Gastrocnemius medialis (tissue), 4 donors: Measurements from ENCODE around the gene UTS2B.

Experiments
- POLR2A ChIP-seq, 2 donors: fragments of 450-650 bp; IDR thresholded peaks; one replicate each; pipeline ENCODE4 v1.6.1; 2017; ENCODE audit warnings: antibody characterized with exemption in 2 of 2, mild to moderate bottlenecking in 2 of 2, moderate library complexity in 2 of 2
- TF ChIP-seq, protein P1 (sequence below), 5 experiments: fragments of 450-650 bp in 3 of 5; fragments of 200-600 bp in 2 of 5; sonication (generic) in 2 of 5; IDR thresholded peaks in 4 of 5; conservative IDR thresholded peaks in 1 of 5; 1 replicate in 4 of 5; 2 replicates in 1 of 5; pipeline ENCODE4 v1.5.1; 2016 to 2019; ENCODE audit warnings: antibody characterized with exemption in 5 of 5, mild to moderate bottlenecking in 3 of 5, moderate library complexity in 3 of 5

DNA sequence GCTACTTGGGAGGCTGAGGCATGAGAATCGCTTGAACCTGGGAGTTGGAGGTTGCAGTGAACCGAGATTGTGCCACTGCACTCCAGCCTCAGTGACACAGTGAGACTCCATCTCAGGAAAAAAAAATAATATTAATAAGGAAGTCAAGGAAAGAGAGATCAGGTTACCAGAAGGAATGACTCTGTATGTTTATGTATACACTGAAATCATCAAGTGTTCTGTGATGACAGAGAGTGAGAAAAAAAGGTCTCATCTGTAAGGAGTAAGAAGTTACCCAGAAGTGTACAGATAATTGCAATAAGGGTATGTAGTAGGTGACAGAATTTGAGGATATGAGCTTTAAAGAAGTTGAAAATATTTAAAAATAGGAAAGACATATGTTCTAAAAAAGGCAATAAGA lies 5.4 kb downstream of the UTS2B start:
- no peak for TF ChIP-seq POLR2A (IDR thresholded peaks at IDR 0.05)
- TF ChIP-seq, protein P1, sequence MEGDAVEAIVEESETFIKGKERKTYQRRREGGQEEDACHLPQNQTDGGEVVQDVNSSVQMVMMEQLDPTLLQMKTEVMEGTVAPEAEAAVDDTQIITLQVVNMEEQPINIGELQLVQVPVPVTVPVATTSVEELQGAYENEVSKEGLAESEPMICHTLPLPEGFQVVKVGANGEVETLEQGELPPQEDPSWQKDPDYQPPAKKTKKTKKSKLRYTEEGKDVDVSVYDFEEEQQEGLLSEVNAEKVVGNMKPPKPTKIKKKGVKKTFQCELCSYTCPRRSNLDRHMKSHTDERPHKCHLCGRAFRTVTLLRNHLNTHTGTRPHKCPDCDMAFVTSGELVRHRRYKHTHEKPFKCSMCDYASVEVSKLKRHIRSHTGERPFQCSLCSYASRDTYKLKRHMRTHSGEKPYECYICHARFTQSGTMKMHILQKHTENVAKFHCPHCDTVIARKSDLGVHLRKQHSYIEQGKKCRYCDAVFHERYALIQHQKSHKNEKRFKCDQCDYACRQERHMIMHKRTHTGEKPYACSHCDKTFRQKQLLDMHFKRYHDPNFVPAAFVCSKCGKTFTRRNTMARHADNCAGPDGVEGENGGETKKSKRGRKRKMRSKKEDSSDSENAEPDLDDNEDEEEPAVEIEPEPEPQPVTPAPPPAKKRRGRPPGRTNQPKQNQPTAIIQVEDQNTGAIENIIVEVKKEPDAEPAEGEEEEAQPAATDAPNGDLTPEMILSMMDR (IDR thresholded peaks at IDR 0.05 in 4 of 5, conservative IDR thresholded peaks at IDR 0.05 in 1 of 5), result no peak
